Neural cell (in vitro differentiated cells): ENCODE measurements around the gene FRS3. TPM values are rescaled to one million over a fixed set of nuclear protein-coding genes. Genes with fewer than 3 reads are reported as not detected.

Experiments used
- H2AFZ ChIP-seq: fragments of 200-600, 300-800 bp; sonication (generic), shearing (Covaris generic); 2 replicates; pipeline ENCODE4 v1.6.0; 2014; ENCODE audit warnings: low read depth, mild to moderate bottlenecking, antibody characterized with exemption, low read length, moderate library complexity
- H3F3A ChIP-seq: fragments of 200-600 bp; shearing (Covaris generic); 2 replicates; pipeline ENCODE4 v1.6.1; 2016; ENCODE audit warnings: mild to moderate bottlenecking, moderate library complexity, mixed read lengths, antibody characterized with exemption, low read length; ENCODE audit not compliant: insufficient read depth, poor library complexity, severe bottlenecking
- H3K27ac ChIP-seq: fragments of 200-600, 300-800 bp; sonication (generic), shearing (Covaris generic); 2 replicates; pipeline ENCODE4 v1.5.1; 2014; ENCODE audit warnings: mild to moderate bottlenecking, low read length, moderate library complexity
- H3K27me3 ChIP-seq: fragments of 300-800, 200-600 bp; sonication (generic), shearing (Covaris generic); 2 replicates; pipeline ENCODE4 v1.6.0; 2014; ENCODE audit warnings: mild to moderate bottlenecking, low read depth, low read length, moderate library complexity; ENCODE audit not compliant: insufficient read depth
- H3K36me3 ChIP-seq: fragments of 300-800, 200-600 bp; sonication (generic), shearing (Covaris generic); 2 replicates; pipeline ENCODE4 v1.5.1; 2014; ENCODE audit warnings: mild to moderate bottlenecking, antibody characterized with exemption, low read length, moderate library complexity; ENCODE audit not compliant: insufficient read depth
- H3K4me2 ChIP-seq: fragments of 300-800, 200-600 bp; sonication (generic), shearing (Covaris generic); 2 replicates; pipeline ENCODE4 v1.6.0; 2014; ENCODE audit warnings: mild to moderate bottlenecking, low read length
- H3K4me3 ChIP-seq: fragments of 300-800, 200-600 bp; sonication (generic), shearing (Covaris generic); 2 replicates; pipeline ENCODE4 v1.5.1; 2014; ENCODE audit warnings: mild to moderate bottlenecking, low read length, moderate library complexity
- H3K79me2 ChIP-seq: fragments of 200-600 bp; shearing (Covaris generic); replicated peaks from 2 replicates; pipeline ENCODE4 v1.6.0; 2014; ENCODE audit warnings: mild to moderate bottlenecking, low read length, moderate library complexity; ENCODE audit not compliant: insufficient read depth
- H3K9ac ChIP-seq: fragments of 300-800, 200-600 bp; sonication (generic), shearing (Covaris generic); 2 replicates; pipeline ENCODE4 v1.6.1; 2016; ENCODE audit warnings: mild to moderate bottlenecking, low read length, mixed read lengths
- H3K9me2 ChIP-seq: fragments of 200-600 bp; shearing (Covaris generic); 2 replicates; pipeline ENCODE4 v1.6.1; 2016; ENCODE audit warnings: mild to moderate bottlenecking, low read length, mixed read lengths; ENCODE audit not compliant: insufficient read depth
- H3K9me3 ChIP-seq: fragments of 200-600, 300-800 bp; sonication (generic), shearing (Covaris generic); 2 replicates; pipeline ENCODE4 v1.6.1; 2016; ENCODE audit warnings: mild to moderate bottlenecking, mixed run types, low read length, moderate library complexity, mixed read lengths
- H4K20me1 ChIP-seq: fragments of 200-600 bp; shearing (Covaris generic); 2 replicates; pipeline ENCODE4 v1.6.1; 2016; ENCODE audit warnings: mild to moderate bottlenecking, mixed run types; ENCODE audit not compliant: insufficient read depth
- EP300 ChIP-seq: fragments of 450-650 bp; conservative IDR thresholded peaks from 2 replicates; pipeline ENCODE4 v1.6.1; 2014; ENCODE audit warnings: antibody characterized with exemption, mild to moderate bottlenecking, moderate library complexity; ENCODE audit not compliant: poor library complexity, severe bottlenecking
- EZH2 ChIP-seq: fragments of 200-600, 300-800 bp; shearing (Covaris generic), sonication (generic); IDR thresholded peaks from 2 replicates; pipeline ENCODE4 v1.6.1; 2014; ENCODE audit warnings: antibody characterized with exemption, low read length, borderline replicate concordance, mild to moderate bottlenecking; ENCODE audit not compliant: insufficient read depth, poor library complexity, severe bottlenecking
- MXI1 ChIP-seq: fragments of 450-650 bp; conservative IDR thresholded peaks from 2 replicates; pipeline ENCODE4 v1.6.1; 2014; ENCODE audit warnings: antibody characterized with exemption, mild to moderate bottlenecking; ENCODE audit not compliant: poor library complexity, severe bottlenecking
- POLR2AphosphoS5 ChIP-seq: IDR thresholded peaks from 2 replicates; pipeline ENCODE4 v1.6.1; 2012
- RAD21 ChIP-seq: fragments of 450-650 bp; conservative IDR thresholded peaks from 2 replicates; pipeline ENCODE4 v1.6.1; 2014; ENCODE audit warnings: antibody characterized with exemption, mild to moderate bottlenecking, moderate library complexity
- SMC3 ChIP-seq: fragments of 450-650 bp; conservative IDR thresholded peaks from 2 replicates; pipeline ENCODE4 v1.6.1; 2014; ENCODE audit warnings: antibody characterized with exemption, mild to moderate bottlenecking, moderate library complexity; ENCODE audit not compliant: poor library complexity
- TAF1 ChIP-seq: IDR thresholded peaks from 2 replicates; pipeline ENCODE4 v1.6.1; 2012; ENCODE audit warnings: low read depth
- polyA plus RNA-seq: library from polyadenylated mRNA; depleted of rRNA; stranded (reverse); fragments of >200 nt; gene quantifications from 2 replicates; pipeline ENCODE4 v1.2.3, GENCODE V29; 2014
- TF ChIP-seq, protein P1 (sequence below): fragments of 450-650 bp; IDR thresholded peaks from 2 replicates; pipeline ENCODE4 v1.5.1; 2014; ENCODE audit warnings: antibody characterized with exemption, mild to moderate bottlenecking, moderate library complexity; ENCODE audit not compliant: poor library complexity, severe bottlenecking
- TF ChIP-seq, protein P2 (sequence below): IDR thresholded peaks from 2 replicates; pipeline ENCODE4 v1.6.1; 2012; ENCODE audit warnings: borderline replicate concordance

Gene FRS3
- polyA plus RNA-seq, 1 donor from 2014 or later = 15.7 TPM

DNA sequence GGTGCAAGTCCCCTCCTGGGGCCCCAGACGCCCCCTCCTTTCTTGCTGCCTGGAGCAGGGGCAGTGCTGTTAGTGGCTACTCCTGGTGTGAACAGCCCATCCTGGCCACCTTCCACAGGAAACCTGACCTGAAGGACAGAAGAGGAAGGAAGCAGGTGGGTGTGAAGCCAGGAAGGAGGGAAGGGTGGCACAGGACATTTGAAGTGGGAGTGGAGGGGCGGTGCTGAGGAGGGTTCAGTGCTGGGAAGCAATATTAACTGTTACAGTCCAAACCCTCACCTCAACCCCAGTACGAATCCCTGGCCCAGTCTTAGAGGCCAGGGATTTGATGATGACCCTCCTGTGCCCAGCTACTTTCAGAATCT, 1.6 kb upstream of the FRS3 start:
- Histone ChIP-seq H3K4me2 (no peak overlapping the region), H3K27ac (no peak overlapping the region), H3K4me3 (peak overlapping the region; percentile 86), H4K20me1 (no peaks in the 10 kb centered on the region), H3K9me3 (no peaks in the 10 kb centered on the region), H3K27me3 (no peaks in the 10 kb centered on the region), H3K79me2 (no peaks in the 10 kb centered on the region), H3K36me3 (no peaks in the 10 kb centered on the region), H2AFZ (no peak overlapping the region), H3K9me2 (no peaks in the 10 kb centered on the region), H3K9ac (peak overlapping the region; percentile 79), H3F3A (no peaks in the 10 kb centered on the region)
- no peak for TF ChIP-seq RAD21
- no peak for TF ChIP-seq TAF1
- TF ChIP-seq, protein P1, sequence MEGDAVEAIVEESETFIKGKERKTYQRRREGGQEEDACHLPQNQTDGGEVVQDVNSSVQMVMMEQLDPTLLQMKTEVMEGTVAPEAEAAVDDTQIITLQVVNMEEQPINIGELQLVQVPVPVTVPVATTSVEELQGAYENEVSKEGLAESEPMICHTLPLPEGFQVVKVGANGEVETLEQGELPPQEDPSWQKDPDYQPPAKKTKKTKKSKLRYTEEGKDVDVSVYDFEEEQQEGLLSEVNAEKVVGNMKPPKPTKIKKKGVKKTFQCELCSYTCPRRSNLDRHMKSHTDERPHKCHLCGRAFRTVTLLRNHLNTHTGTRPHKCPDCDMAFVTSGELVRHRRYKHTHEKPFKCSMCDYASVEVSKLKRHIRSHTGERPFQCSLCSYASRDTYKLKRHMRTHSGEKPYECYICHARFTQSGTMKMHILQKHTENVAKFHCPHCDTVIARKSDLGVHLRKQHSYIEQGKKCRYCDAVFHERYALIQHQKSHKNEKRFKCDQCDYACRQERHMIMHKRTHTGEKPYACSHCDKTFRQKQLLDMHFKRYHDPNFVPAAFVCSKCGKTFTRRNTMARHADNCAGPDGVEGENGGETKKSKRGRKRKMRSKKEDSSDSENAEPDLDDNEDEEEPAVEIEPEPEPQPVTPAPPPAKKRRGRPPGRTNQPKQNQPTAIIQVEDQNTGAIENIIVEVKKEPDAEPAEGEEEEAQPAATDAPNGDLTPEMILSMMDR = no peak
- no peak for TF ChIP-seq POLR2AphosphoS5
- TF ChIP-seq, protein P2, sequence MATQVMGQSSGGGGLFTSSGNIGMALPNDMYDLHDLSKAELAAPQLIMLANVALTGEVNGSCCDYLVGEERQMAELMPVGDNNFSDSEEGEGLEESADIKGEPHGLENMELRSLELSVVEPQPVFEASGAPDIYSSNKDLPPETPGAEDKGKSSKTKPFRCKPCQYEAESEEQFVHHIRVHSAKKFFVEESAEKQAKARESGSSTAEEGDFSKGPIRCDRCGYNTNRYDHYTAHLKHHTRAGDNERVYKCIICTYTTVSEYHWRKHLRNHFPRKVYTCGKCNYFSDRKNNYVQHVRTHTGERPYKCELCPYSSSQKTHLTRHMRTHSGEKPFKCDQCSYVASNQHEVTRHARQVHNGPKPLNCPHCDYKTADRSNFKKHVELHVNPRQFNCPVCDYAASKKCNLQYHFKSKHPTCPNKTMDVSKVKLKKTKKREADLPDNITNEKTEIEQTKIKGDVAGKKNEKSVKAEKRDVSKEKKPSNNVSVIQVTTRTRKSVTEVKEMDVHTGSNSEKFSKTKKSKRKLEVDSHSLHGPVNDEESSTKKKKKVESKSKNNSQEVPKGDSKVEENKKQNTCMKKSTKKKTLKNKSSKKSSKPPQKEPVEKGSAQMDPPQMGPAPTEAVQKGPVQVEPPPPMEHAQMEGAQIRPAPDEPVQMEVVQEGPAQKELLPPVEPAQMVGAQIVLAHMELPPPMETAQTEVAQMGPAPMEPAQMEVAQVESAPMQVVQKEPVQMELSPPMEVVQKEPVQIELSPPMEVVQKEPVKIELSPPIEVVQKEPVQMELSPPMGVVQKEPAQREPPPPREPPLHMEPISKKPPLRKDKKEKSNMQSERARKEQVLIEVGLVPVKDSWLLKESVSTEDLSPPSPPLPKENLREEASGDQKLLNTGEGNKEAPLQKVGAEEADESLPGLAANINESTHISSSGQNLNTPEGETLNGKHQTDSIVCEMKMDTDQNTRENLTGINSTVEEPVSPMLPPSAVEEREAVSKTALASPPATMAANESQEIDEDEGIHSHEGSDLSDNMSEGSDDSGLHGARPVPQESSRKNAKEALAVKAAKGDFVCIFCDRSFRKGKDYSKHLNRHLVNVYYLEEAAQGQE = no peak
- TF ChIP-seq SMC3 = no peak

DNA sequence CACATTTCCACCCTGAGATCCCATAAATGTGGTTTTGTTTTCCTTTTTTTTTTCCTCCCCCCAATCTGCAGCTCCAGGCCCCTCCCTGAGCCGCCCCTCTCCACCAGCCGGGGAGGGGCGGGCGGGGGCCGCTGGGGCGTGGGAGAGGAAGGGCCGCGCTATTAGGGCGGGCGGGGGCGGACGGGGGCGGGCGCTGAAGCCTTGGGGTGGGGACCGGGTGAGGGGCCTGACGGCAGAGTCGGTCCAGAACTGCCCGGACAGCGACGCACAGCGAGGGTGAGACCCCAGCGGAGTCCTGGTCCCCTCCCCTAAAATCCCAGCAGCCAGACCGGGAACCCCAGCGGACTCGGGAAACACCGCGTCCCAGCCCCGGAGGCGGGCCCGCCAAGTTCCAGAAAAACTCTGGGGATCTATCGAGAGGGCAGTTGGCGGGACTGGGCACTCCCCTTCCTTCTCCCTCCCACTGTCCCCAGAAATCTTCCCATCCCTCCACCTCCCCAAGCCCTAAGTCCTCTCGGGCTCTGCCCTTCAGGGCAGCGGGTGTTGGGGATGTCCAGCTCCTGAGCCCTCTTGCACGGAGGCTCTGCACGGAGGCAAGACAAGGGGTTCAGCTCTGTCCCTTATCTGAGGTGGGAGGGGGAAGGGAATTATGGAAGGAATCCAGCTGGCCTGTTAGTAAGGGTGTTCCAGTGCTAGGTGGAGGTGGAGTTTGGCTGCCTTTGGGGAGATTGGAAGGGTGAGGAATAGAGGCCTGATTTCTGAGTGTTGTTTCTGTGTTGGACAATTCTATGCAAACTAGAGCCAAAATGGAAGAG, 1.1 kb upstream of the FRS3 start, which contains the start of gene PRICKLE4:
TSS of gene PRICKLE4 (plus strand) at position 232 of the 815 bp plus-strand sequence. CDS start 2,692 bp downstream, outside the sequence.
- Histone ChIP-seq H3K27ac (no peak within 1 kb of the TSS), H3K4me3 (peak within 1 kb of the TSS; percentile 86), H4K20me1 (no peaks in the 10 kb centered on the region), H3K79me2 (no peaks in the 10 kb centered on the region), H3K4me2 (peak within 1 kb of the TSS; percentile 76), H3K36me3 (no peaks in the 10 kb centered on the region), H3K9ac (peak within 1 kb of the TSS; percentile 79), H2AFZ (peak within 1 kb of the TSS; percentile 80), H3K27me3 (no peaks in the 10 kb centered on the region), H3F3A (no peaks in the 10 kb centered on the region), H3K9me2 (no peaks in the 10 kb centered on the region), H3K9me3 (no peaks in the 10 kb centered on the region)
- TF ChIP-seq MXI1 = no peak
- TF ChIP-seq EZH2 = no peak
- TF ChIP-seq, protein P2 = no peak
- no peak for TF ChIP-seq EP300
- no peak for TF ChIP-seq RAD21
- TF ChIP-seq SMC3 = no peak
- TF ChIP-seq TAF1 = no peak
- TF ChIP-seq POLR2AphosphoS5 = no peak
- TF ChIP-seq, protein P1 = no peak
